Right renal cortex interstitium (tissue), 3 donors: ENCODE results near the gene THADA. TPM values are rescaled to one million over a fixed set of nuclear protein-coding genes. Genes with fewer than 3 reads are reported as not detected.

ENCODE experiments used
- DNase-seq, 3 donors: peaks; one replicate each; pipeline ENCODE4 v3.0.0-alpha.2; 2013; ENCODE audit warnings: low read depth in 3 of 3, low spot score in 2 of 3
- polyA plus RNA-seq, 3 donors: library from polyadenylated mRNA; unstranded; fragments of 120-200 nt; gene quantifications; one replicate each; pipeline ENCODE4 v1.2.1, GENCODE V29; 2013; ENCODE audit not compliant: insufficient read length in 3 of 3

Gene THADA
- polyA plus RNA-seq, 3 donors: 33.6 to 35.1 (median 34.5) TPM

DNA sequence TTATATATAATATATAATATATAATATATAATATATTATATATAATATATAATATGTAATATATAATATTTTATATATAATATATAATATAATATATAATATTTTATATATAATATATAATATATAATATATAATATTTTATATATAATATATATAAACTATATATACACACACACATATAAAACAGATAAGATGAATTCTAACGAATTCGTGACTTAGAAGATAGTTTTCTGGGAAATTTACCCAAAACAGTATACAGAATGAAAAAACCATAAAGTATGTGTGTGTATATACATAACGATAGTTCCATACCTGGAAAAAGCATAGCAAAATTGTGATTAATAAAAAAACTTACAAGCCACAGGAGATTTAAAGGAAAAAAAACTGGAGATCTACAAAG, 80.6 kb downstream of the THADA start:
- DNase-seq: no peak

DNA sequence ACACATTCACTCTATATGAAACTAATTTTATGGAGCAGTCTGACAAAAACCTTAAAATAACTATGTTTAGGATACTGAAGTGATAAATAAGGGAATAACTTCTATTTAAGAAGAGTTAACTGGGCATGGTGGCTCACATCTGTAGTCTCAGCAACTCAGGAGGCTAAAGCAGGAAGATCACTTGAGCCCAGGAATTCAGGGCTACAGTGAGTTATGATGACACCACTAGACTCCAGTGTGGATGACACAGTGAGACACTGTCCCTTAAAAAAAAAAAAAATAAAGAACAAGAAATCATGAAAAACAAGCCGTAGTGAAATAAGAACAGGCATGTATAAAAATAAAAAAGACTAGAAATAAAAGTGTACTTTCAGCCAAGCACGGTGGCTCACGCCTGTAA, 82.0 kb downstream of the THADA start:
- no peak for DNase-seq

DNA sequence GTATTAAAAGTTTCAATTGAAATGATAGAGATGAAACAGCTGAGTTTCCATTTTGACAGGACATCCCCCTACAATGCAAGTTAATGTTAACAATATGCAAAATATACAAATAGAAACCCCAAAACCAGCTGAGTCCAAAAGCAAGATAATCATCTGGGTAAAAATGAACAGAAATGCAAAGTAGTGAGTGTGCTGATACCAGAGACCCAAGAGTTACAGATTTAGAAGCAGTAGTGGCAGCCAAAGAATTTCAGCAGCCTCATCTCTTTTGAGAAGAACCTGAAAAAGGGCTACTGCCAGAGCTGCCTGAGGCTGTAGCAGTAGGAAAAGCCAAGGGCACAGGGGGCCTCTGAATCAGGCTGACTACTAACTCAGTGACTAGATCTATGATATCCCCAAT, 82.6 kb downstream of the THADA start:
- no peak for DNase-seq

DNA sequence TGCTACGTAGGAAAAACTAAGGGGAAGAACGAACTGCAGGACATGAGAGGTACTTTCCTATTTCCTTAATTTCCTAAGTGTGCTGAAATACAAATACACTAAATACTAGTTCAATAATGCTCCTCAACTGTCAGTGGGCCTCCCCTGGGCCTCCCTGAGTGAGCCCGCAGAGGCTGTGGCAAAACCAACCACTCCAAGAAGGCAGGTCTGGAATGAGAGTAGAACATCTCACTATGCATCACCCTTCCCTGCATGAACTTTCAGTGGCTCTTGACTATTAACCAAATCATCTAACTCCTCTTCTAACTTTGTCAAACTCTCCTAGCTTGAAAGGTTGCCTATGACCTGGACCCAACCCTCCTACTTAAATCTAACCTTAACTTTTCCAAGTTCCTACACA, 84.6 kb downstream of the THADA start:
- no peak for DNase-seq

DNA sequence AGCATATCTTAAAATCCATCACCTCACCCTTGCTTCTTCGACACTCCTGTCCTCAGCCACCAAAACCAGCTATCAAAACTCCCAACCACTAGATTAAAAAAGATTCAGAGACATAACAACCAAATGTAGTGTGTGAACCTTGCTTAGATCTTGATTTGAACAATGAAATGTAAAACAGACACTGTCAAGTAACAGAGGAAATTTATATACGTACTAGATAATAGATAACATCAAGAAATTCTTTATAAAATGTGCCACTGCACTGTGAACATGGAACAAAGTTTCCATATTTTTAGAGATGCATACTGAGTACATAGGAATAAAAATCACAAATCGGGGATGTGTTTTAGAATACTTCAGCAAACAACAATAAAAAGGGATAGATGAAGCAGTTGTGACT, 86.0 kb downstream of the THADA start:
- DNase-seq: no peak

DNA sequence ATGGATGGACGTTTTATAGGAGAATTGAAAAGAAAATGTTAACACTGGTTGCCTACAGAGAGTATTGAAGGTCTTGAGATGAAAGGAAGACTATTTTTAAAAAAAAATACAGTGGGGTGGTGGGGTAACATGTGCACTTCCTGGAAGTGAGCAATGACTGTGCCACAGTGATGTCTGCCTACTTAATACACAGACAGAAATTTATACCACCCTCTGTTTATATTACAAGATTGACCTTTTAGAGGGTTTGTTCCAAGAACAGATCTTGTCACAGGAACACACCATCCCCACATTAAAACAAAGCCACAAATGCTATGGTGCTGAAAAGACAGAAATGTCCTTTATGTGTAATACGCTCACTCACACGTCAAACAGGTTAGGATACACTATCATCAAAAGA, 87.6 kb downstream of the THADA start:
- no peak for DNase-seq

DNA sequence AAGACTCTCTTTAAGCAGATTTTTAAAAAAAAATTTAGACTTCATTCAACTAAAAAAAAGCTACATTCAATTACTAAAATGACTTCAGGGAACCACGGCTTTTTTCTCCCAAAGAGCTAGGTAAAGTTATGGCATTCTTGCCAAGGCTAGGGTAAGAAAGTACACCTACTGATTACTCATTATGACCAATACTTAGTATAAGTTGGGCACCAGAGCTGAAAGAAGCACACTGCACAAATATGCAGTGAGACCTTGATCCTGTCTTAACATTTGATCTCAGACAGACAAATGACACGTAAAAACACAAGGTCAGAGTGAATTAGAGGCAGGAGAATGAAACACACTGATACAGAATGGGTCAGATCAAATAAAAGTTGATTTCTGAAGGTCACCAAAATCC, 88.7 kb downstream of the THADA start:
- DNase-seq: no peak

DNA sequence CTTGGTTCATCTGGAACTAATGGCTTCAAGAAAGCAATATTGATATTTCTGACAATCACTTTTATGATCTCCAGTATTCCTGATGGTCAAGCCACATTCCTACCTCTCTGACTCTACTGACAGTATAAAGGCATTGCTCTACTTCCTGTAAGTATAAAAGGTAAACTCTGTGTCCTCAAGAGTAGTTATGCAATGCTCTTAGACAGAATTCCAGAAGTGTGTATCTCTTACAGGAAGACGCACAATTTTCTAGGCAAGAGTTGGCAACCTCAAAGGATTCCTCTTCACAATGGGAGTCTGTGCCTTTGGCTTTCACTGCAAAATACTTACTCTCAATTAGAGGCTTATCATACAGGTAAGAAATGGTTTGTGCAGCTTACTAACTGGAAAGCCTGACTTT, 100.1 kb downstream of the THADA start:
- no peak for DNase-seq

DNA sequence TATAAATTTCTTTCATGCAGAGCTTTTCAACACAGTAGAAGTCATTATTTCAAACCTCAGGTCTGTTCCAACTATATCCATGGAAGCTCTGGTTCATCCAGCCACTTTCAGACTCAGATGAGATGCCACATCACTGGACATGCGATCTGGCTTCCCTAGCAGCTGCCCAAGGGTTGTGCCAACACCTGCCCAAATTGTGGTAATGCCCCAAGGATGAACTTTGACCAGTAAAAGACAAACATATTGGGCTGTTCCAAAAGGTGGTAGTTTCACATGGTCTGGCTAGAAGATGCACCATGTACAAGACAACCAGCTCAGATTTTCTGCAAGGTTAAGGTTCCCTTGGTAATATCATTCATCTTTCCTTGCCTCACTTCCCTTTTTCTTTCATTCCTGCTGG, 101.9 kb downstream of the THADA start:
- no peak for DNase-seq

DNA sequence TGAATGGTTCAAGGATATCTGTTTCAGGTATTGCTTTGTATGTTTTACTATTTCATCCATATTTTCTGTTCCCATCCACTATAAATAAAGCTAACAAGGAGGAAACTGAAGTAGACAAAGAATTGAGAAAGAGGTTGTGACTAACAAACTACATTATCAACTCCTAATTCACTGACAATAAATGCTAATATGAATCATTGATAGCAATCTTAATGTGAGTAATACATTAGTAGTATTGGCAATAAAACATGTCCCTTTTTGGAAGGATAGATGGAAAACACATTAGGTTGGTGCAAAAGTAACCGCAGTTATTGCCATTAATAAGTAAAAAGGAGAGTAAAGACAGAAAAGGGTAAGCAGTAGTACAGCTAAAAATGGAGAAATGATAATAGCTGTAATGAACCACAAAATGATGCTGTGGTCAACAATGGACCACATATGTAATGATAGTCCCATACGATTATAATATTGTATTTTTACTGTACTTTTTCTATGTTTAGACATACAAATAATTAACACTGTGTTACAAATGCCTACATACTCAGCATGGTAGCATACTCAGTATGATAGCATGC, 104.7 kb downstream of the THADA start:
- no peak for DNase-seq

DNA sequence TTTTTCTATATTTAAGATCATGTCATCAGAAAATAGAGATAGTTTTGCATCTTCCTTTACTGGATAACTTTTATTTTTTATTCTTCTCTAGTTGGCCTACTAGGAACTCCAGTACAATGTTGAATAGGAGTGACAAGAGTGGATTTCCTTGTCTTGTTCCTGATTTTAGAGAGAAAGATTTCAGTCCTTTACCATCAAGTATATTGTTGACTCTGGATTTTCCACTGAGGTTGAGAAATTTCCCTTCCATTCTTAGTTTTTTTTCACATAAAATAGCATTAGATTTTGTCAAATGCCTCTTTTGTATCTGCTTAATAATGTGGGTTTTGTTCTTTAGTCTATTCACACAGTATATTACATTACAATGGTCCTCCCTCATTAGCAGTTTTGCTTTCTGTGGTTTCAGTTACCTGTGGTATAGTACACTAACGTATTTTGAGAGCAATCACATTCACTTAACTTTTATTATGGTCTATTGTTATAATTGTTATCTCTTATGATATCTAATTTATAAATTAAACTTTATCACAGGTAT, 105.5 kb downstream of the THADA start:
- DNase-seq: no peak

DNA sequence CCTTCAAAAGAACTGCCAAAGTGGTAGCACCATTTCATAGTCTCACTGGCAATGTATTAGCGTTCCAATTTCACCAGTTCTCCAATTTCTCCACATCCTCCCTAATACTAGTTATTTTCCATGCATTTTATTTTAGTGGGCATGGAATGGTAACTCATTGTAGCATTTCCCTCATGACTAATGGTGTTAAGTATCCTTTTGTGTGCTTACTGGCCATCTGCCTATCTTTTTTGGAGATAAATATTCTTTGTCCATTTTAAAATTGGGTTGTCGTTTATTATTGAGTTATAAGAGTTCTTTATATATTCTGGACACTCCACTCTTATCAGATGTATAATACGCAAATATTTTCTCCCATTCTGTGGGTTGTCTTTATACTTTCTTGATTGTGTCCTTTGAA, 107.1 kb downstream of the THADA start:
- DNase-seq: no peak

DNA sequence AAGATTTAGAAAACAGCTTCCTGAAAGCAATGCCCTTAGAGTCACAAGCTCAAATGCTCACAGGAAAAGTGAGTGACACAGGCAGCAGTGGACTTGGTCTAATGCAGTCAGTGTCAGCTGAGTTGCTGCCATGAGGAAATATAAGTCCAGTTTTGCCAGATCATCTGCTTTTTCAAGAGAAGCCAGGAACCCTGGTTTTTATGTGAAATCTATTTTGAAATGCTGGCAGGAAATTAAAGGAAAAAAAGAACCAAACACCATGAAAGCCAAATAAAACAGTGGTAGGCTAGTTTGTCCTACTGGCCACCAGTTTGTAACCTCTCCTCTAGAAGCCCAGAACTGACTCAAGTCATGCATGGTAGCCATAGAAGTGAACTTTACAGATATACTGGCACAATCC, 109.2 kb downstream of the THADA start:
- no peak for DNase-seq

DNA sequence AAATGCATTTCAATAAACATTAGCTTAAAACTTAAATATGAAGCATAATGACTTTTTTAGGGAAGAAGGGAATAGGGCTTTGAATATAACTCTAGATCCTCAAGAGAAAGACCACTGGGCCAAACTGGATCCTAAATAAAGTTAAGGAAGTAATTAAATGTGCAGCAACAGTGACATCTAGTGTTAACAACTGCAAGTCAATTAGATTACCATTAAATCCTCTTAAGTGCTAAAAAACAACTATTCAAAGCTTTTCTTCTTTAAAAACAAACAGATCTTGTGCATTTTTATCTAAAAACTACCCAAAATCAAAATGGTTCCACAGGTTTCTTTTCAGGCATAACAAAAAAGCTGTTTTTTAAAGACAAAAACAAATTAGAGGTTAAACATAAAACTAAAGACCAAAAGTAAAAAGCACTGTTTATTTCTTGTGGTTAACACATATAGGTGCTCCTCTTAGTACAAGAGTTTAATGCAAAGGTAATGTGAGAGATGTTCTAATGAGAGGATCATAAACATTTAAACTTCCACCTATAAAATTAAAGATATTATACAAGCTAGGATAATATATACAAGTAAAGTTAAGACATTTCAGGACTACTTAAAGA, 111.4 kb downstream of the THADA start:
- peak; percentile 73 to 80 (median 78) for DNase-seq

DNA sequence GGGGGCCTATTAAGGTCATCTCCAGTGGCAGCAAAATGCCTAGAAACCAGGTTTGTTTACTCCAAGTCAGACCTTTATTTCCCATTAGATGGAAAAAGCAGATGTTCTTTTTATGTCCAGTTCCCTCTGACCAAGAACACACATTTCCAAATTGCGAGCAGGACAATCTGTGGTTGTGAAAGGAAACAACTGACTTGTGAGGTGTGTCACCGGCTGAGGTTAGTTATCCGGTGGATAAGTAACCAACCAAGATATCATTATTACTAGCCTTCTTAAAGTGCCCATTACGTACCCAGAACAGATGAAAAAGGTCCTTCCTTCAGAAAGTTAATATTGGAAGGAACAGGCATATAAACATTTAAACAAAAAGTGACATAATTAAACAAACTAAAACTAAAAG, 112.9 kb downstream of the THADA start:
- DNase-seq: no peak

DNA sequence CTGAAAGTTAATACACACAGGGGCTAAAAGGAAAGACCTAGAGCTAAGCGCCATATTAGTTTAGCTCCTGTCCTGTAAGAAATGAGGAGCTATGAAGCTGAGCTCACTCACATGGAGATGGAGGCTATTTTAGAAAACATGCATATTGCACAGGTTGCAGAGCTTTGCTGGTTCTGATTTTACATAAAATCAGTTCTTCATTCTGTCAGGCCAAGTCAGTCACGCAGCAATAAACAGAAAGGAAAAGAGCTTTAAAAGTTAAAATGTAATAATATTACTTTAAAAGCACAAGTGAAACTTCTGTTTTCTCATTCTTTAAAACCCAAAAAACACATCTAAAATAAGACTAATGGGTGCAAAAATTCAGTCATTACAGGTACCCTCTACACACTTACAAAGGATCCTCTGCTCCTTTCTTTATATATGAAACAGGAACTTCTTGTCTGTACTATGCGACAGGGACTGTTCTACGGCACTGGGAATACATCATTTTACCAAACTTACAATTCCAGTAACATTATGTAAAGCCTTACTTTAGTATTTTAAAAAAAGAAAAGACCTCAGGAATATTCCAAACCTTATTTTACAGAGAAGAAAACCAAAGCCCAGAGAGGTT, 113.8 kb downstream of the THADA start:
- no peak for DNase-seq

DNA sequence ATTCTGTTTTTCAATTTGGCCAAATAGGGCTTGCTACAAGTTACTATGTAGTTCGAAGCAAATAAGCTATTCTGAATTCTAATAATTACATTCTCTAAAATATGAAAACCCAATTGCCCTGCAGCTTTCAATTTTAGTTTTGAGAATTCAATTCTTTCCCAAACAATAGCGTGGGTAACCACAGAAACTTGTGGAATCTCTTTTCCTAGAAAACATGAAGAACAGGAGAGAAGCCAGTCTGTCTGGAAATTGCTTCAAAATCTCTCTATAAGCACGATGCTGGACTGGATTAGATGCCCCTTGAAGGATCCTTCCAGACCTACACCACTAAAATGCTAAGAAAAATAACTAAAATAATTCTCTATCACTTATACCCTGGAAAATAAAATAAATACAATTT, 115.0 kb downstream of the THADA start:
- no peak for DNase-seq

DNA sequence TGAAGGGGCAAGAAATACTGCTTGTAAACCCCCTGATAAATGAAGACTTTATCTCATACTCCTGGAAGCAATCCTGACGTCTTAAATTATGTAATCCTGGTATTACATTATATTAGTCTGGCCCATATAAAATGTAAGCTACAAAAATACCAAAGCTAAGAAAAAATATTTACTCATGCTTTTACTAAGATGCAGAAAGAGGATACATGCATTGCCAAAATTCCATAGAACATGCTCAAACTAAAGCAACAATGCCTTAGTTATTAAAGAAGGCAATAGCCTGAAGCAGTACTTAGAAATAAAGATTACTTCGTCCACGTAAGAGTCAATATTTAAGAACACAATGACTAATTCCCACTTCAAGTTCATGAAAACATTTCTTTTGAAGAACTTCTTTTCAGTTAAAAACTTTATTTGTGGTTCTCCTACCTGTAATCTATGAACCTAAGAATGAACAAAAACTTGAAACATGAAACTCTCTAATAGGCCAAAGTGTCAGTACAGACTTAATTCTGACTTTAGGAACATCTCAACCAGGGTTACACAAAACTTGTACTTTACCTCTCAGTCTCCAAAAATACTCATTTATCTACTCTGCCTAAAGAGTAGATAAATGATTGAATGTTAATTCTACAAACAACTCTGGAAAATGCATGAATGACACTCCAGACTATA, 117.3 kb downstream of the THADA start:
- DNase-seq: no peak

DNA sequence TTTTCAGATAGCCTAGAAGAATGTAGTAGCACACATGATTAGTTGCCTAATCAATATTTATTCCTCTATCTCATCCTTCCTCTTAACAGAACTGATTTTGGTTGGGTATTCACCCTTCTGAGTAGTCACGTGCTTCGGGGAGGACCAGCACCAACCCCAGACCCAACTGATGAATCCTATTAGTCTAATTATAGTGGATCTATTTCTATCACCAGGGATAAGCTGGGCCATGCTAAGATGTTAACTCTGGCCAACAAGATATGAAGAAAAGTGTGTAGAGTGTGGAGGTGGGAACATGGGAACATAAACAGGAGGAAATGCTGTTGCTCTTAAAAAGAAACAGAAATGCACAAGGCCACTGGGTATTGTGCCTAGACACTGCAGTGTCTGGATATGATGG, 119.9 kb downstream of the THADA start:
- DNase-seq: no peak

DNA sequence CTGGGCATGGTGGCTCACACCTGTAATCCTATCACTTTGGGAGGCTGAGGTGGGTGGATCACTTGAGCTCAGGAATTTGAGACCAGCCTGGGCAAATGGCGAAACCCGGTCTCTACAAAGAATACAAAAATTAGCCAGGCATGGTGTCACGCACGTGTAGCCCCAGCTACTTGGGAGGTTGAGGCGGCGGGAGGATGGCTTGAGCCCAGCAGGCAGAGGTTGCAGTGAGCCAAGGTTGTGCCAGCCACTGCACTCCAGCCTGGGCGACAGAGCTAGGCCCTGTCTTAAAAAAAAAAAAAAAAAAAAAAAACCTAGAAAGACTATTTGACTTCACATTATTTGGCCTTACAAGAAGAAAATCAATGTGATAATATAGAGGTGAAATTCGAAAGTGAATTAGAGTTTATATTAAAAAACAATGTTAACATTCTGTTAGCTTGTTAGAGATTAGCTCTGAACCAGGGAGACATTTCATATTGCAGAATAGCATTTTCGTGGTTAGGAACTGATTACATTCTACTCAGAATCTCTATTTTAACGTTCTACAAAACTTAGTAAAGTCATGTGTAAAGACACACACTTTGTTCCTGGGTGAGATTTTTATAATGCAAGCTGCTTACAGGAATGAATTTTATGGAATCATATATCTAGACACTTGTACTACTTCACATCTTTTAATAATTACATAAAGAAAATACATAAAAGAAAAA, 120.5 kb downstream of the THADA start:
- no peak for DNase-seq

DNA sequence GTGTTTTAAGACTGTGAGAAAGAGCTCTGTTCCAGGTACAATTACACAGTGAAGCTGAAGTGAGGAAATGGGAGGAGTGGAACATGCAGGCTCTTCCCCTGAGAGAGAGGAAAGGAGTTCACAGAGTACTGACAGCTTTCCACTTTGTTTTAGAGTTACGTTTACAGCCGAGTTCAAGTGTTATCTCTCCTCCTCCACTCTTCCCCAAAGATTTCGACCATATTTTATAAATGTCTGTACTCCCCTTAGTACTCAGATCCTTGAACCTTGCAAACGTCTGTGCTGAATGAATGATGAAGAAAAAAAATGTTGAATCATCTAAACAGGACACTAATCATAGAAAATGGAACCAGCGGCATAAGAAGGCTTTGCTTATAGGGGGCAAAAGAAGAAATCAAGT, 121.6 kb downstream of the THADA start:
- DNase-seq: no peak
